ENCODE measurements around the gene THTPA.

The THTPA gene

DNA sequence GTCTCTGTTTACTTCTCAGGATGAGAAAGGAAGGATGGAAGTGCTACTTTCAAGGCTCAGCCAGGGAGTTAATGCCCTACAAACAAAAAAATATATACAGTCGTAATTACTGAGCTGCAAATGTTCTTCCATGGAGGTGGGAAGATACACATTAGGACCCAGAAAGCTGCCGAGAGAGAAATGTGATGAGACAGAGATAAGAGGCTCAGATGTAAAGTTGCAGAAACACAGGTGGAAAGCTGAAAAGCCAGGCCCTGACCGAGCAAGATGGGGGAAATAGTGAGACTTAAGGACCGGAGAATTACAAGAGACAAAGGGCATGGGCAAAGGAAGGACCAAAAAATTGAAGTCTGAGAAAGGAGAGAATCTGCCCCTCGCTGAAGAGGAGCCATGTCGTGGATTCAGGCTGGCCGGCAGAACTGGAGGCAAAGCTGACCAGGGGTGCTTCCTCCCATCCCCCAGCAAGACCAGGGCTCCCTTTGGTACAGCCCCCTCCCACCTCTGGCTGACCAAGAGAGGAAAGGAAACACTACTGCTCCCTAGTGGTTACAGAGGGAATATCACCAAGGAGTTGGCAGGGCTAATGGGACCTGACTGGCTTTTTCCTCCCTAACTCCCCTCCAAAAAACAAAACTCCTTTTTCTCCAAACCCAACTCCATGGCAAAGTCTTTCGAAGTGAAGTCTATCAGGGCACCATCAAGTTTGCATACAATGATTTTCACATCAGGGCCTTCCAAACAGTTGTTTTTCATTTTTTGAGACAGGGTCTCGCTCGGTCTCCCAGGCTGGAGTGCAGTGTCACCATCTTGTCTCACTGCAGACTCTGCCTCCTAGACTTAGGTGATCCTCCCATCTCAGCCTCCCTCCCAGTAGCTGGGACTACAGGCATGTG lies 16.6 kb upstream of the THTPA start:
- Histone ChIP-seq H3K27me3 (ENCODE audit: insufficient read depth, poor library complexity, severe bottlenecking) (no peaks in the 10 kb centered on the region), H3K27ac (replicated peaks) (no peak overlapping the region), H3K4me3 (replicated peaks; ENCODE audit: insufficient read depth, low read length) (no peak overlapping the region)
- DNase-seq (ENCODE audit: low read depth in 1 of 2, low spot score in 1 of 2), result peak in 1 of 2 experiments; percentile 36
- TF ChIP-seq, protein P1, sequence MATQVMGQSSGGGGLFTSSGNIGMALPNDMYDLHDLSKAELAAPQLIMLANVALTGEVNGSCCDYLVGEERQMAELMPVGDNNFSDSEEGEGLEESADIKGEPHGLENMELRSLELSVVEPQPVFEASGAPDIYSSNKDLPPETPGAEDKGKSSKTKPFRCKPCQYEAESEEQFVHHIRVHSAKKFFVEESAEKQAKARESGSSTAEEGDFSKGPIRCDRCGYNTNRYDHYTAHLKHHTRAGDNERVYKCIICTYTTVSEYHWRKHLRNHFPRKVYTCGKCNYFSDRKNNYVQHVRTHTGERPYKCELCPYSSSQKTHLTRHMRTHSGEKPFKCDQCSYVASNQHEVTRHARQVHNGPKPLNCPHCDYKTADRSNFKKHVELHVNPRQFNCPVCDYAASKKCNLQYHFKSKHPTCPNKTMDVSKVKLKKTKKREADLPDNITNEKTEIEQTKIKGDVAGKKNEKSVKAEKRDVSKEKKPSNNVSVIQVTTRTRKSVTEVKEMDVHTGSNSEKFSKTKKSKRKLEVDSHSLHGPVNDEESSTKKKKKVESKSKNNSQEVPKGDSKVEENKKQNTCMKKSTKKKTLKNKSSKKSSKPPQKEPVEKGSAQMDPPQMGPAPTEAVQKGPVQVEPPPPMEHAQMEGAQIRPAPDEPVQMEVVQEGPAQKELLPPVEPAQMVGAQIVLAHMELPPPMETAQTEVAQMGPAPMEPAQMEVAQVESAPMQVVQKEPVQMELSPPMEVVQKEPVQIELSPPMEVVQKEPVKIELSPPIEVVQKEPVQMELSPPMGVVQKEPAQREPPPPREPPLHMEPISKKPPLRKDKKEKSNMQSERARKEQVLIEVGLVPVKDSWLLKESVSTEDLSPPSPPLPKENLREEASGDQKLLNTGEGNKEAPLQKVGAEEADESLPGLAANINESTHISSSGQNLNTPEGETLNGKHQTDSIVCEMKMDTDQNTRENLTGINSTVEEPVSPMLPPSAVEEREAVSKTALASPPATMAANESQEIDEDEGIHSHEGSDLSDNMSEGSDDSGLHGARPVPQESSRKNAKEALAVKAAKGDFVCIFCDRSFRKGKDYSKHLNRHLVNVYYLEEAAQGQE (IDR thresholded peaks at IDR 0.05; ENCODE audit: insufficient replicate concordance, low read depth), result no peak
- TF ChIP-seq SPI1 (IDR thresholded peaks at IDR 0.05; ENCODE audit: borderline replicate concordance, low read depth) (no peak), POLR2AphosphoS5 (IDR thresholded peaks at IDR 0.05; ENCODE audit: low read depth) (no peak), GABPA (IDR thresholded peaks at IDR 0.05; ENCODE audit: low read depth) (no peak)
- TF ChIP-seq, protein P2, sequence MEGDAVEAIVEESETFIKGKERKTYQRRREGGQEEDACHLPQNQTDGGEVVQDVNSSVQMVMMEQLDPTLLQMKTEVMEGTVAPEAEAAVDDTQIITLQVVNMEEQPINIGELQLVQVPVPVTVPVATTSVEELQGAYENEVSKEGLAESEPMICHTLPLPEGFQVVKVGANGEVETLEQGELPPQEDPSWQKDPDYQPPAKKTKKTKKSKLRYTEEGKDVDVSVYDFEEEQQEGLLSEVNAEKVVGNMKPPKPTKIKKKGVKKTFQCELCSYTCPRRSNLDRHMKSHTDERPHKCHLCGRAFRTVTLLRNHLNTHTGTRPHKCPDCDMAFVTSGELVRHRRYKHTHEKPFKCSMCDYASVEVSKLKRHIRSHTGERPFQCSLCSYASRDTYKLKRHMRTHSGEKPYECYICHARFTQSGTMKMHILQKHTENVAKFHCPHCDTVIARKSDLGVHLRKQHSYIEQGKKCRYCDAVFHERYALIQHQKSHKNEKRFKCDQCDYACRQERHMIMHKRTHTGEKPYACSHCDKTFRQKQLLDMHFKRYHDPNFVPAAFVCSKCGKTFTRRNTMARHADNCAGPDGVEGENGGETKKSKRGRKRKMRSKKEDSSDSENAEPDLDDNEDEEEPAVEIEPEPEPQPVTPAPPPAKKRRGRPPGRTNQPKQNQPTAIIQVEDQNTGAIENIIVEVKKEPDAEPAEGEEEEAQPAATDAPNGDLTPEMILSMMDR (IDR thresholded peaks at IDR 0.05; ENCODE audit: insufficient read depth, low read length), result peak; percentile 78

DNA sequence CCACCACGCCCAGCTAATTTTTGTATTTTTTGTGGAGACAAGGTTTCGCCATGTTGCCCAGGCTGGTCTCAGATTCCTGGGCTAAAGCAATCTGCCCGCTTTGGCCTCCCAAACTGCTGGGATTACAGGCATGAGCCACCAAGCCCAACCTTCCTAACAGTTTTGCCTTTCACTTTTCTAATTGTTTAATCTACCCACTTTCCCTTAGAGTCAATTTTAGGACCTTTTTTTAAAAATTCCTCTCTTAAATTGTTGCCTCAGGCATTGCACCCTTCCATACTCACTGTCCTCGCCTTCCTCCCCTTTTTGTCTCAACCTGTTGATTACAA lies 16.0 kb upstream of the THTPA start:
- no peak for TF ChIP-seq POLR2AphosphoS5 (IDR thresholded peaks at IDR 0.05; ENCODE audit: low read depth)
- no peak for DNase-seq (ENCODE audit: low read depth in 1 of 2, low spot score in 1 of 2)
- H3K27ac ChIP-seq (replicated peaks), result no peak overlapping the region
- H3K4me3 ChIP-seq (replicated peaks; ENCODE audit: insufficient read depth, low read length), result no peak overlapping the region
- no peaks in the 10 kb centered on the region for H3K27me3 ChIP-seq (ENCODE audit: insufficient read depth, poor library complexity, severe bottlenecking)

DNA sequence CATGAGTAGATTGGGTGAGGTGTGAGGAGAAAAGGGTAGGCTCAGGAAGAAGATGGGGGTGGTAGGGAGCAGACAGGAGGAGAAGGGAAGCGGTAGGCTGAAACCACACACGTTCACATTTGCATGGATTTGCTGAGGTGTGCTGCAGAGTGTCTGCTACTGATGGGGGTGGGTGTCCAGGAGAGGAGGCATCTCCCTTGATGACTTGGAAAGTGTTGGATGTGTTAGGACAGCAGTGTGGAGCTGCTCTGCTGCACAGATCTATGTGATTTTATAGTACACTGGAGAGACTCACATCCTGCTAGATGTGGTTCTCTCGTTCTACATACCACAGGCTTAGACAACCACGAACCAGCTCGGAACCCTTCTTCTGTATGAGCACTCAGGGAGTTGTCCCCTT lies 13.8 kb upstream of the THTPA start:
- Histone ChIP-seq H3K27me3 (ENCODE audit: insufficient read depth, poor library complexity, severe bottlenecking) (no peaks in the 10 kb centered on the region), H3K27ac (replicated peaks) (no peak overlapping the region), H3K4me3 (replicated peaks; ENCODE audit: insufficient read depth, low read length) (no peak overlapping the region)
- DNase-seq (ENCODE audit: low read depth in 1 of 2, low spot score in 1 of 2), result no peak
- TF ChIP-seq POLR2AphosphoS5 (IDR thresholded peaks at IDR 0.05; ENCODE audit: low read depth) (no peak), SPI1 (IDR thresholded peaks at IDR 0.05; ENCODE audit: borderline replicate concordance, low read depth) (no peak), GABPA (IDR thresholded peaks at IDR 0.05; ENCODE audit: low read depth) (no peak)
- TF ChIP-seq, protein P1 (IDR thresholded peaks at IDR 0.05; ENCODE audit: insufficient replicate concordance, low read depth), result no peak
- TF ChIP-seq, protein P2 (IDR thresholded peaks at IDR 0.05; ENCODE audit: insufficient read depth, low read length), result no peak

DNA sequence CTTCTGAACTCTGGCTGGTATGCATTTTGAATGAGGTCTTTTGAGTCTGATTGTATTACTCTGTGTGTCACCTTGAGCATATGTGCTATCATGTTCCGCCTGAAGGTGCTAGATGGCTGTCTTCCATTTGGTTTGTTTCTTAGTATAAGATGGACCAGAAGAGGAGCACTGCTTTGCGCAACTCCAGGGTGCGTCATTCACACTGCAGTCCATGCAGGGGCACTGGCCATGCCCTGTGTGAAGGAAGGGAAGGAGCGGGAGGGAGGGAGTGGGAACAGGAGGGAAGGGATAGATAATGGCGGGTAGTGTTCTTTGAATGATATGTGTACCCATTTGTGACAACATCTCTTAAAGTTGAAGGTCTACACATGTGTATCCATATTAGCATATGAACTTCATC lies 12.7 kb upstream of the THTPA start:
- no peak overlapping the region for H3K27ac ChIP-seq (replicated peaks)
- no peak for DNase-seq (ENCODE audit: low read depth in 1 of 2, low spot score in 1 of 2)
- TF ChIP-seq SPI1 (IDR thresholded peaks at IDR 0.05; ENCODE audit: borderline replicate concordance, low read depth) (no peak), POLR2AphosphoS5 (IDR thresholded peaks at IDR 0.05; ENCODE audit: low read depth) (no peak), GABPA (IDR thresholded peaks at IDR 0.05; ENCODE audit: low read depth) (no peak)
- TF ChIP-seq, protein P2 (IDR thresholded peaks at IDR 0.05; ENCODE audit: insufficient read depth, low read length), result no peak
- TF ChIP-seq, protein P1 (IDR thresholded peaks at IDR 0.05; ENCODE audit: insufficient replicate concordance, low read depth), result no peak
- no peak overlapping the region for H3K4me3 ChIP-seq (replicated peaks; ENCODE audit: insufficient read depth, low read length)
- H3K27me3 ChIP-seq (ENCODE audit: insufficient read depth, poor library complexity, severe bottlenecking), result no peaks in the 10 kb centered on the region
